B cell (primary cell): ENCODE results near the gene SNRPF. TPM values are rescaled to one million over a fixed set of nuclear protein-coding genes. Genes with fewer than 3 reads are reported as not detected.

Experiments used
- ATAC-seq: fragments of 200-7000 bp; cut with Tn5 transposase; one replicate; pipeline ENCODE4 v1.10.0; 2021; ENCODE audit warnings: low read depth, mild to moderate bottlenecking, moderate number of reproducible peaks, moderate library complexity
- CTCF ChIA-PET: fragments of 350-600 bp; sonication (Branson Sonifier 250); formaldehyde crosslinking; loops from one replicate; lab custom pipeline; 2021; ENCODE audit warnings: antibody characterized with exemption, inconsistent platforms; lab: Charles Lee
- POLR2A ChIA-PET: fragments of 350-600 bp; sonication (Branson Sonifier 250); formaldehyde crosslinking; loops from one replicate; lab custom pipeline; 2021; ENCODE audit warnings: antibody characterized with exemption; lab: Charles Lee
- DNase-seq: peaks from one replicate; pipeline ENCODE4 v3.0.0; 2013
- H2AFZ ChIP-seq: 2 replicates; pipeline ENCODE4 v1.6.1; 2012; ENCODE audit warnings: mild to moderate bottlenecking, low read depth, low read length; ENCODE audit not compliant: insufficient read depth, poor library complexity, severe bottlenecking
- H3K27ac ChIP-seq, 2 donors: 1 replicate in 1 of 2; 2 replicates in 1 of 2; pipeline ENCODE4 v1.5.1; 2012 to 2013; ENCODE audit warnings: low read length in 2 of 2, mild to moderate bottlenecking in 2 of 2, moderate library complexity in 1 of 2
- H3K27me3 ChIP-seq, 4 experiments: fragments of 200-600 bp in 1 of 4; sonication (generic) in 1 of 4; replicated peaks in 1 of 4; 1 replicate in 2 of 4; 2 replicates in 2 of 4; pipeline versions ENCODE4 v1.6.1 to v1.7.0; 2013 to 2016; ENCODE audit warnings: low read length in 3 of 4, mild to moderate bottlenecking in 2 of 4, mixed read lengths in 1 of 4, moderate library complexity in 1 of 4; ENCODE audit not compliant: insufficient read depth in 4 of 4, control insufficient read depth in 3 of 4; ENCODE audit errors: control extremely low read depth in 1 of 4
- H3K36me3 ChIP-seq, 2 experiments: replicated peaks in 1 of 2; 1 replicate in 1 of 2; 2 replicates in 1 of 2; pipeline versions ENCODE4 v1.6.1 to v1.7.1; 2013; ENCODE audit warnings: low read length in 1 of 2; ENCODE audit not compliant: insufficient read depth in 2 of 2, control insufficient read depth in 1 of 2; ENCODE audit errors: control extremely low read depth in 1 of 2, extremely low read depth in 1 of 2
- H3K4me1 ChIP-seq, 2 donors: fragments of 200-600 bp in 1 of 2; sonication (generic) in 1 of 2; 1 replicate in 1 of 2; 2 replicates in 1 of 2; pipeline versions ENCODE4 v1.5.1 to v1.6.1; 2013 to 2017; ENCODE audit warnings: low read length in 2 of 2; ENCODE audit not compliant: control insufficient read depth in 2 of 2, insufficient read depth in 2 of 2
- H3K4me2 ChIP-seq: replicated peaks from 2 replicates; pipeline ENCODE3; 2012; ENCODE audit warnings: mild to moderate bottlenecking, low read depth, low read length; ENCODE audit not compliant: poor library complexity, severe bottlenecking
- H3K4me3 ChIP-seq, 5 experiments: fragments of 200-600 bp in 1 of 5; sonication (generic) in 1 of 5; 1 replicate in 3 of 5; 2 replicates in 2 of 5; pipeline versions ENCODE4 v1.5.1 to v1.7.0; 2011 to 2016; ENCODE audit warnings: low read length in 4 of 5, mild to moderate bottlenecking in 4 of 5, low read depth in 2 of 5, control low read depth in 1 of 5, moderate library complexity in 1 of 5; ENCODE audit not compliant: insufficient read depth in 1 of 5; ENCODE audit errors: control extremely low read depth in 1 of 5, extremely low read depth in 1 of 5
- H3K79me2 ChIP-seq: fragments of 200-600 bp; sonication (generic); one replicate; pipeline ENCODE4 v1.6.0; 2016; ENCODE audit warnings: low read length; ENCODE audit not compliant: control insufficient read depth, insufficient read depth
- H3K9ac ChIP-seq: fragments of 200-600 bp; sonication (generic); 2 replicates; pipeline ENCODE4 v1.6.1; 2017; ENCODE audit warnings: mild to moderate bottlenecking, low read length, moderate library complexity
- H3K9me3 ChIP-seq, 3 donors: one replicate each; pipeline versions ENCODE4 v1.6.1 to v1.7.1; 2013; ENCODE audit warnings: low read length in 2 of 3; ENCODE audit not compliant: control insufficient read depth in 2 of 3, insufficient read depth in 1 of 3; ENCODE audit errors: control extremely low read depth in 1 of 3
- H4K20me1 ChIP-seq: 2 replicates; pipeline ENCODE4 v1.6.0; 2012; ENCODE audit warnings: mild to moderate bottlenecking, low read length; ENCODE audit not compliant: insufficient read depth, control insufficient read depth, poor library complexity, severe bottlenecking
- H3K27ac Mint-ChIP-seq: one replicate; pipeline ENCODE4 v1.8.0; 2021; ENCODE audit warnings: mixed read lengths
- H3K27me3 Mint-ChIP-seq: one replicate; pipeline ENCODE4 v1.8.0; 2021; ENCODE audit warnings: mixed read lengths
- H3K4me1 Mint-ChIP-seq: one replicate; pipeline ENCODE4 v1.8.0; 2021; ENCODE audit warnings: mixed read lengths
- H3K4me3 Mint-ChIP-seq: one replicate; pipeline ENCODE4 v1.8.0; 2021; ENCODE audit warnings: mixed read lengths
- H3K9me3 Mint-ChIP-seq: one replicate; pipeline ENCODE4 v1.8.0; 2022; ENCODE audit warnings: mixed read lengths; ENCODE audit not compliant: insufficient read depth
- CTCF ChIP-seq: fragments of 200-600 bp; IDR thresholded peaks from one replicate; pipeline ENCODE4 v1.8.0; 2022; ENCODE audit warnings: antibody characterized with exemption, mild to moderate bottlenecking
- EZH2 ChIP-seq: IDR thresholded peaks from 2 replicates; pipeline ENCODE4 v1.6.1; 2012; ENCODE audit warnings: borderline replicate concordance, low read depth, mild to moderate bottlenecking, moderate library complexity, low read length; ENCODE audit not compliant: insufficient read depth, poor library complexity, severe bottlenecking
- whole genome bisulfite sequencing: methylation state at CpG from one replicate; pipeline ENCODE4 v1.1.5; 2013; ENCODE audit warnings: missing lambda C conversion rate; ENCODE audit not compliant: insufficient coverage; 5-methylcytosine and 5-hydroxymethylcytosine counted together
- intact Hi-C: fragments of 100-400 bp; cut with micrococcal nuclease; formaldehyde crosslinking; loops from one replicate; pipeline ENCODE4 v1.10.0; 2022
- polyA plus RNA-seq: library from polyadenylated mRNA; depleted of rRNA; stranded (reverse); fragments of >200 nt; gene quantifications from 2 replicates; pipeline ENCODE4 v1.2.3, GENCODE V29; 2012
- total RNA-seq, 2 donors: library from RNA; stranded (reverse); fragments of 120-200 nt in 1 of 2; gene quantifications; 1 replicate in 1 of 2; 2 replicates in 1 of 2; pipeline versions ENCODE4 v1.2.3 to v1.2.4, GENCODE V29; 2013 to 2022

The SNRPF gene
- total and polyA plus RNA-seq, 2 donors (not counting 1 experiment from before 2014, with no cell fraction given), result 10.5 to 23.8 TPM

DNA sequence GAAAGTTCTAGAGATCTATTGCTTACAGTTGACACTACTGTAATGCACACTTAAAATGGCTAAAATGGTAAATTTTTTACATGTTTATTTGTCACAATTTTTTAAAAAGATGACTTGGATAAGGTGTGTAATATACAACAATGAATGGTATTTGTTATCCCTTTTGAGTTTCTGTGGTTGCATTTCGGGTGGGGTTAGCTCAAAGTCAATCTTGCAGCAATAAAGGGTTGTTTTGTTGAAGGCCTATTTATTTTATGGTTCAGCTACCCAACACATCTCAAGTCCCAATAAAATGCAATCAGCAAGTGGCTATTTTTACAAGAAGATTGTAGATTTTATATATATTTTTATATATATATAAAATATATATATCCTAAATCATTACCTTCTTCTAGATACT is 22.1 kb downstream of the SNRPF start:
- Histone ChIP-seq H3K4me1 (no peaks in the 10 kb centered on the region), H3K27me3 (peaks cover 0 to 3% (median 0%) of the 10 kb centered on the region in 4 experiments), H3K9me3 (peaks cover 0 to 4% (median 2%) of the 10 kb centered on the region in 3 donors), H2AFZ (no peak overlapping the region), H3K4me2 (no peak overlapping the region), H3K36me3 (no peaks in the 10 kb centered on the region), H3K4me3 (no peak overlapping the region), H4K20me1 (no peaks in the 10 kb centered on the region), H3K9ac (no peak overlapping the region), H3K79me2 (no peaks in the 10 kb centered on the region), H3K27ac (no peak overlapping the region)
- no peak for TF ChIP-seq EZH2
- ChIA-PET CTCF (no interaction called here), POLR2A (no interaction called here)
- Mint-ChIP-seq H3K4me1 (no peaks in the 10 kb centered on the region), H3K27me3 (no peaks in the 10 kb centered on the region), H3K9me3 (no peaks in the 10 kb centered on the region), H3K4me3 (no peak overlapping the region), H3K27ac (no peak overlapping the region)
- intact Hi-C loops, result no loop called here
- no peak for ATAC-seq
- no CpG with 5 or more reads among the region's 1 CpG for WGBS
- DNase-seq, result no peak

- Mint-ChIP-seq H3K4me1 (no peaks in the 10 kb centered on the region), H3K27me3 (no peaks in the 10 kb centered on the region), H3K9me3 (no peaks in the 10 kb centered on the region), H3K4me3 (no peak overlapping the region), H3K27ac (no peak overlapping the region)
- Histone ChIP-seq H3K36me3 (no peaks in the 10 kb centered on the region), H3K27ac (no peak overlapping the region), H3K9me3 (peaks cover 0 to 4% (median 2%) of the 10 kb centered on the region in 3 donors), H3K9ac (no peak overlapping the region), H3K4me1 (no peaks in the 10 kb centered on the region), H3K4me3 (no peak overlapping the region), H2AFZ (no peak overlapping the region), H3K27me3 (peaks cover 0 to 3% (median 0%) of the 10 kb centered on the region in 4 experiments), H3K4me2 (no peak overlapping the region), H4K20me1 (no peaks in the 10 kb centered on the region), H3K79me2 (no peaks in the 10 kb centered on the region)
- CTCF ChIA-PET, result no interaction called here
- intact Hi-C loops, result no loop called here
- TF ChIP-seq EZH2 (no peak), CTCF (no peak)
- ATAC-seq (no peak), DNase-seq (no peak)
- no CpG with 5 or more reads among the region's 3 CpGs for WGBS
- POLR2A ChIA-PET, result no interaction called here
These were observed 22.7 kb downstream of the SNRPF start for GRCh38 chr12:95881331-95881955.
